ENCODE measurements around the gene LARP6.

DNA sequence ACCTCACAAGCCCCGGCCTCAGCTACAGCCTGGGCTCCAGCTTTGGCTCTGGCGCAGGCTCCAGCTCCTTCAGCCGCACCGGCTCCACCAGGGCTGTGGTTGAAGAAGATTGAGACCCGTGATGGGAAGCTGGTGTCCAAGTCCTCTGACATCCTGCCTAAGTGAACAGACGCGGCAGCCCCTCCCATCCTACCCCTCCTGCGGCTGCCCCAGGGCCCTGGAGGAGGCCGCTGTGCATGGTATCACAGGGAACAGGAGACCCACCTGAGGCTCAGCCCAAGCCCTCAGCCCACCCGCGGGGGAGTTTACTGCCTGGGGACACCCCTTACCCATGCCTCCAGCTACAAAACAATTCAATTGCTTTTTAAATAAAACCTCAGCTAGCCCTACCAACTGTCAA is 6.0 kb upstream of the LARP6 start:
- TF ChIP-seq EZH2 (IDR thresholded peaks at IDR 0.05) (no peak), POLR2AphosphoS5 (IDR thresholded peaks at IDR 0.05; ENCODE audit: low read depth, low read length) (no peak), RAD21 (IDR thresholded peaks at IDR 0.05; ENCODE audit: low read depth) (no peak), CEBPB (IDR thresholded peaks at IDR 0.05; ENCODE audit: low read depth) (no peak)
- TF ChIP-seq, protein P1, sequence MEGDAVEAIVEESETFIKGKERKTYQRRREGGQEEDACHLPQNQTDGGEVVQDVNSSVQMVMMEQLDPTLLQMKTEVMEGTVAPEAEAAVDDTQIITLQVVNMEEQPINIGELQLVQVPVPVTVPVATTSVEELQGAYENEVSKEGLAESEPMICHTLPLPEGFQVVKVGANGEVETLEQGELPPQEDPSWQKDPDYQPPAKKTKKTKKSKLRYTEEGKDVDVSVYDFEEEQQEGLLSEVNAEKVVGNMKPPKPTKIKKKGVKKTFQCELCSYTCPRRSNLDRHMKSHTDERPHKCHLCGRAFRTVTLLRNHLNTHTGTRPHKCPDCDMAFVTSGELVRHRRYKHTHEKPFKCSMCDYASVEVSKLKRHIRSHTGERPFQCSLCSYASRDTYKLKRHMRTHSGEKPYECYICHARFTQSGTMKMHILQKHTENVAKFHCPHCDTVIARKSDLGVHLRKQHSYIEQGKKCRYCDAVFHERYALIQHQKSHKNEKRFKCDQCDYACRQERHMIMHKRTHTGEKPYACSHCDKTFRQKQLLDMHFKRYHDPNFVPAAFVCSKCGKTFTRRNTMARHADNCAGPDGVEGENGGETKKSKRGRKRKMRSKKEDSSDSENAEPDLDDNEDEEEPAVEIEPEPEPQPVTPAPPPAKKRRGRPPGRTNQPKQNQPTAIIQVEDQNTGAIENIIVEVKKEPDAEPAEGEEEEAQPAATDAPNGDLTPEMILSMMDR (IDR thresholded peaks at IDR 0.05 in 2 of 3, conservative IDR thresholded peaks at IDR 0.05 in 1 of 3; ENCODE audit: borderline replicate concordance in 1 of 3, insufficient read depth in 1 of 3, low read depth in 2 of 3, low read length in 2 of 3), result no peak

All from HCT116 (cell line).